GM12801 (cell line): ENCODE results near the gene GRXCR1.

Source experiments
- CTCF ChIP-seq: IDR thresholded peaks from one replicate; pipeline ENCODE4 v1.5.1; 2011; ENCODE audit warnings: control low read depth; ENCODE audit not compliant: insufficient read length; ENCODE audit errors: extremely low read depth

Gene GRXCR1

GRCh38 chr4:42925921-42926320, 33.4 kb downstream of the GRXCR1 start:
- no peak for TF ChIP-seq CTCF

- TF ChIP-seq CTCF, result no peak
Observed at GRCh38 chr4:42927946-42928345, 35.4 kb downstream of the GRXCR1 start.

- TF ChIP-seq CTCF, result no peak
Observed at GRCh38 chr4:42928582-42928981, 36.1 kb downstream of the GRXCR1 start.

- TF ChIP-seq CTCF, result no peak
Observed at GRCh38 chr4:42942216-42942615, 49.7 kb downstream of the GRXCR1 start.

GRCh38 chr4:42945874-42946273, 53.4 kb downstream of the GRXCR1 start:
- no peak for TF ChIP-seq CTCF

GRCh38 chr4:42953321-42953720, 60.8 kb downstream of the GRXCR1 start:
- TF ChIP-seq CTCF, result no peak

GRCh38 chr4:42954963-42955669, 62.6 kb downstream of the GRXCR1 start:
- no peak for TF ChIP-seq CTCF
